BLaER1 (cell line): ENCODE results near the gene WDR1.

Experiments used
- H3K27ac ChIP-seq: shearing (Covaris generic); formaldehyde crosslinking; 2 replicates; pipeline ENCODE4 v1.8.1; 2022
- H3K27me3 ChIP-seq: shearing (Covaris generic); formaldehyde crosslinking; 2 replicates; pipeline ENCODE4 v1.8.1; 2022
- H3K36me3 ChIP-seq: shearing (Covaris generic); formaldehyde crosslinking; 2 replicates; pipeline ENCODE4 v1.8.1; 2022
- H3K4me1 ChIP-seq: shearing (Covaris generic); formaldehyde crosslinking; 2 replicates; pipeline ENCODE4 v1.8.1; 2022
- H3K4me2 ChIP-seq: shearing (Covaris generic); formaldehyde crosslinking; 2 replicates; pipeline ENCODE4 v1.8.1; 2022
- H3K4me3 ChIP-seq: shearing (Covaris generic); formaldehyde crosslinking; 2 replicates; pipeline ENCODE4 v1.8.1; 2022
- H3K9ac ChIP-seq: shearing (Covaris generic); formaldehyde crosslinking; 2 replicates; pipeline ENCODE4 v1.8.1; 2022
- H3K9me3 ChIP-seq: shearing (Covaris generic); formaldehyde crosslinking; 2 replicates; pipeline ENCODE4 v1.8.1; 2022
- H4K20me1 ChIP-seq: shearing (Covaris generic); formaldehyde crosslinking; 2 replicates; pipeline ENCODE4 v1.8.1; 2022
- Cebpa-rat ChIP-seq: shearing (Covaris generic); IDR thresholded peaks from 2 replicates; pipeline ENCODE4 v1.8.1; 2022

WDR1 gene

GRCh38 chr4:10082047-10082446 is 34.6 kb downstream of the WDR1 start:
- Histone ChIP-seq H3K4me1 (peaks cover 14% of the 10 kb centered on the region; the same call in 1 of the 2 replicates), H3K27ac (no peak overlapping the region), H3K9me3 (no peaks in the 10 kb centered on the region), H3K4me3 (no peak overlapping the region), H3K36me3 (peaks cover 99% of the 10 kb centered on the region), H3K9ac (no peak overlapping the region), H3K27me3 (no peaks in the 10 kb centered on the region), H3K4me2 (no peak overlapping the region), H4K20me1 (peaks cover 91% of the 10 kb centered on the region)
- no peak for TF ChIP-seq Cebpa-rat

- no peak overlapping the region for H3K4me2 ChIP-seq
- H4K20me1 ChIP-seq = peaks cover 88% of the 10 kb centered on the region
- no peak overlapping the region for H3K4me3 ChIP-seq
- no peaks in the 10 kb centered on the region for H3K27me3 ChIP-seq
- TF ChIP-seq Cebpa-rat = no peak
- H3K36me3 ChIP-seq = peaks cover 99% of the 10 kb centered on the region
- no peak overlapping the region for H3K27ac ChIP-seq
- H3K9ac ChIP-seq = no peak overlapping the region
- peaks cover 16% of the 10 kb centered on the region; the same call in 1 of the 2 replicates for H3K4me1 ChIP-seq
- H3K9me3 ChIP-seq = no peaks in the 10 kb centered on the region
Measured at GRCh38 chr4:10081218-10081606, 35.4 kb downstream of the WDR1 start.

- H3K4me3 ChIP-seq = no peak overlapping the region
- no peak overlapping the region for H3K27ac ChIP-seq
- H3K4me2 ChIP-seq = no peak overlapping the region
- no peak overlapping the region for H3K9ac ChIP-seq
- peaks cover 16% of the 10 kb centered on the region; the same call in 1 of the 2 replicates for H3K4me1 ChIP-seq
- peaks cover 99% of the 10 kb centered on the region for H3K36me3 ChIP-seq
- H4K20me1 ChIP-seq = peaks cover 88% of the 10 kb centered on the region
- no peaks in the 10 kb centered on the region for H3K27me3 ChIP-seq
- no peaks in the 10 kb centered on the region for H3K9me3 ChIP-seq
- TF ChIP-seq Cebpa-rat = no peak
Measured at GRCh38 chr4:10080589-10081217, 35.9 kb downstream of the WDR1 start.

GRCh38 chr4:10079912-10080588 is 36.5 kb downstream of the WDR1 start:
- Histone ChIP-seq H3K9me3 (no peaks in the 10 kb centered on the region), H3K9ac (no peak overlapping the region), H3K4me1 (peaks cover 16% of the 10 kb centered on the region; the same call in 1 of the 2 replicates), H3K4me2 (no peak overlapping the region), H3K4me3 (no peak overlapping the region), H3K36me3 (peaks cover 99% of the 10 kb centered on the region), H3K27ac (0 out of 2 replicates have a peak overlapping the region, but pooled peaks have one; percentile 41), H4K20me1 (peaks cover 83% of the 10 kb centered on the region), H3K27me3 (no peaks in the 10 kb centered on the region)
- no peak for TF ChIP-seq Cebpa-rat

- Histone ChIP-seq H4K20me1 (peaks cover 75% of the 10 kb centered on the region), H3K27me3 (no peaks in the 10 kb centered on the region), H3K4me1 (peaks cover 16% of the 10 kb centered on the region; the same call in 1 of the 2 replicates), H3K4me3 (no peak overlapping the region), H3K9me3 (no peaks in the 10 kb centered on the region), H3K36me3 (peaks cover 99% of the 10 kb centered on the region), H3K4me2 (peak overlapping the region; percentile 7; the same call in 1 of the 2 replicates), H3K9ac (peak overlapping the region; percentile 6; the same call in 1 of the 2 replicates), H3K27ac (peak overlapping the region; percentile 41)
- no peak for TF ChIP-seq Cebpa-rat
Measured at GRCh38 chr4:10079256-10079655, 37.3 kb downstream of the WDR1 start.

GRCh38 chr4:10078481-10079233 is 37.9 kb downstream of the WDR1 start:
- no peak overlapping the region; the same call in 1 of the 2 replicates for H3K9ac ChIP-seq
- H4K20me1 ChIP-seq = peaks cover 69% of the 10 kb centered on the region
- H3K27ac ChIP-seq = peak overlapping the region; percentile 41
- no peak for TF ChIP-seq Cebpa-rat
- peaks cover 16% of the 10 kb centered on the region; the same call in 1 of the 2 replicates for H3K4me1 ChIP-seq
- peaks cover 99% of the 10 kb centered on the region for H3K36me3 ChIP-seq
- H3K4me3 ChIP-seq = no peak overlapping the region
- H3K27me3 ChIP-seq = no peaks in the 10 kb centered on the region
- H3K4me2 ChIP-seq = peak overlapping the region; percentile 7; the same call in 1 of the 2 replicates
- H3K9me3 ChIP-seq = no peaks in the 10 kb centered on the region

GRCh38 chr4:10077483-10078335 is 38.9 kb downstream of the WDR1 start:
- Histone ChIP-seq H3K36me3 (peaks cover 99% of the 10 kb centered on the region), H3K27me3 (no peaks in the 10 kb centered on the region), H3K4me2 (no peak overlapping the region), H3K4me3 (no peak overlapping the region), H4K20me1 (peaks cover 59% of the 10 kb centered on the region), H3K4me1 (peaks cover 16% of the 10 kb centered on the region; the same call in 1 of the 2 replicates), H3K9ac (no peak overlapping the region), H3K27ac (peak overlapping the region; percentile 53; the same call in 1 of the 2 replicates), H3K9me3 (no peaks in the 10 kb centered on the region)
- TF ChIP-seq Cebpa-rat = no peak

GRCh38 chr4:10077076-10077475 is 39.5 kb downstream of the WDR1 start:
- Histone ChIP-seq H3K4me3 (no peak overlapping the region), H3K9ac (no peak overlapping the region), H4K20me1 (peaks cover 53% of the 10 kb centered on the region), H3K4me1 (peaks cover 16% of the 10 kb centered on the region; the same call in 1 of the 2 replicates), H3K36me3 (peaks cover 99% of the 10 kb centered on the region), H3K9me3 (no peaks in the 10 kb centered on the region), H3K4me2 (no peak overlapping the region), H3K27me3 (no peaks in the 10 kb centered on the region), H3K27ac (peak overlapping the region; percentile 53)
- no peak for TF ChIP-seq Cebpa-rat

- Histone ChIP-seq H3K27ac (0 out of 2 replicates have a peak overlapping the region, but pooled peaks have one; percentile 6), H3K36me3 (peaks cover 94% of the 10 kb centered on the region), H3K27me3 (no peaks in the 10 kb centered on the region), H3K4me2 (no peak overlapping the region), H3K4me3 (no peak overlapping the region), H3K9me3 (no peaks in the 10 kb centered on the region), H3K9ac (no peak overlapping the region), H3K4me1 (peaks cover 16% of the 10 kb centered on the region; the same call in 1 of the 2 replicates), H4K20me1 (peaks cover 47% of the 10 kb centered on the region)
- TF ChIP-seq Cebpa-rat = no peak
Measured at GRCh38 chr4:10075953-10076391, 40.6 kb downstream of the WDR1 start.
